Endothelial cell of umbilical vein (primary cell): ENCODE measurements around the gene LITAFD. TPM values are rescaled to one million over a fixed set of nuclear protein-coding genes. Genes with fewer than 3 reads are reported as not detected.

Experiments
- BruUV-seq: library from RNA; stranded (reverse); fragments of 400-500 nt; replicated peaks from 2 replicates; lab custom pipeline; 2021; lab: Mats Ljungman, UMichigan
- CTCF ChIA-PET: fragments of 300-600, 350-600 bp; sonication (Branson Sonifier 250); formaldehyde crosslinking; loops from one replicate; lab custom pipeline; 2021; ENCODE audit warnings: antibody characterized with exemption, inconsistent platforms; lab: Charles Lee
- POLR2A ChIA-PET: fragments of 300-600, 350-600 bp; sonication (Branson Sonifier 250); formaldehyde crosslinking; loops from one replicate; lab custom pipeline; 2021; ENCODE audit warnings: antibody characterized with exemption, inconsistent platforms; lab: Charles Lee
- DNase-seq: peaks from one replicate; pipeline ENCODE4 v3.0.0-alpha.2; 2011; ENCODE audit warnings: low read depth, low spot score
- FAIRE-seq: peaks from 2 replicates; lab custom pipeline; 2011; peaks lifted over from hg19 to GRCh38; lab: Jason Lieb, UNC
- H2AFZ ChIP-seq: 2 replicates; pipeline ENCODE4 v1.6.0; 2012; ENCODE audit warnings: low read depth, low read length, control low read depth, inconsistent platforms
- H3K27ac ChIP-seq: 2 replicates; pipeline ENCODE4 v1.5.1; 2011; ENCODE audit warnings: low read depth, mild to moderate bottlenecking, control low read depth, low read length, moderate library complexity; ENCODE audit not compliant: insufficient read depth
- H3K27me3 ChIP-seq, 2 experiments: 2 replicates each; pipeline versions ENCODE4 v1.6.0 to v1.6.1; 2011; ENCODE audit warnings: low read length in 2 of 2, mixed read lengths in 1 of 2; ENCODE audit not compliant: control insufficient read depth in 2 of 2, insufficient read depth in 2 of 2
- H3K36me3 ChIP-seq, 2 experiments: 2 replicates in 1 of 2; 3 replicates in 1 of 2; pipeline ENCODE4 v1.5.1; 2011; ENCODE audit warnings: low read length in 2 of 2, mild to moderate bottlenecking in 1 of 2, moderate library complexity in 1 of 2; ENCODE audit not compliant: control insufficient read depth in 2 of 2, insufficient read depth in 2 of 2; ENCODE audit errors: extremely low read depth in 1 of 2
- H3K4me1 ChIP-seq: 3 replicates; pipeline ENCODE4 v1.5.1; 2011; ENCODE audit warnings: mild to moderate bottlenecking, low read length; ENCODE audit not compliant: control insufficient read depth, insufficient read depth; ENCODE audit errors: extremely low read depth
- H3K4me2 ChIP-seq: 2 replicates; pipeline ENCODE4 v1.6.1; 2011; ENCODE audit warnings: low read length, control low read depth, mixed read lengths; ENCODE audit not compliant: insufficient read depth
- H3K4me3 ChIP-seq, 3 experiments: fragments of 200-600 bp in 1 of 3; sonication (generic), shearing (Covaris generic) in 1 of 3; replicated peaks in 1 of 3; 2 replicates each; pipeline ENCODE4 v1.5.1; 2011 to 2016; ENCODE audit warnings: control low read depth in 3 of 3, low read length in 3 of 3, mild to moderate bottlenecking in 2 of 3, inconsistent platforms in 1 of 3, low read depth in 1 of 3, moderate library complexity in 1 of 3; ENCODE audit not compliant: insufficient read depth in 1 of 3
- H3K79me2 ChIP-seq: 2 replicates; pipeline ENCODE4 v1.6.0; 2012; ENCODE audit warnings: low read length, inconsistent platforms; ENCODE audit not compliant: control insufficient read depth, insufficient read depth
- H3K9ac ChIP-seq: replicated peaks from 2 replicates; pipeline ENCODE3; 2011; ENCODE audit warnings: low read length, control low read depth; ENCODE audit not compliant: insufficient read depth; ENCODE audit errors: extremely low read depth
- H3K9me1 ChIP-seq: replicated peaks from 3 replicates; pipeline ENCODE4 v1.6.0; 2011; ENCODE audit warnings: mild to moderate bottlenecking, low read length; ENCODE audit not compliant: control insufficient read depth, insufficient read depth; ENCODE audit errors: extremely low read depth
- H3K9me3 ChIP-seq: replicated peaks from 2 replicates; pipeline ENCODE4 v1.5.1; 2012; ENCODE audit warnings: low read length, inconsistent platforms; ENCODE audit not compliant: control insufficient read depth, insufficient read depth
- H4K20me1 ChIP-seq: replicated peaks from 2 replicates; pipeline ENCODE3; 2011; ENCODE audit warnings: mild to moderate bottlenecking, low read length; ENCODE audit not compliant: control insufficient read depth, insufficient read depth; ENCODE audit errors: extremely low read depth
- EZH2 ChIP-seq: IDR thresholded peaks from 2 replicates; pipeline ENCODE4 v1.6.1; 2012; ENCODE audit warnings: borderline replicate concordance, low read depth, mild to moderate bottlenecking, moderate library complexity, low read length, inconsistent platforms; ENCODE audit not compliant: severe bottlenecking
- FOS ChIP-seq: IDR thresholded peaks from 2 replicates; pipeline ENCODE4 v1.6.1; 2011; ENCODE audit warnings: mild to moderate bottlenecking, low read length, moderate library complexity, borderline replicate concordance; ENCODE audit not compliant: insufficient read depth
- GATA2 ChIP-seq: IDR thresholded peaks from 2 replicates; pipeline ENCODE4 v1.7.0; 2011; ENCODE audit warnings: low read depth, mild to moderate bottlenecking, moderate library complexity, mixed read lengths, low read length; ENCODE audit not compliant: insufficient read length, insufficient read depth
- JUN ChIP-seq: IDR thresholded peaks from 2 replicates; pipeline ENCODE4 v1.6.1; 2011; ENCODE audit warnings: borderline replicate concordance, low read depth; ENCODE audit not compliant: insufficient read length, insufficient read depth
- MYC ChIP-seq: IDR thresholded peaks from one replicate; pipeline ENCODE4 v1.6.1; 2011; ENCODE audit warnings: mild to moderate bottlenecking, low read depth, low read length
- POLR2A ChIP-seq: IDR thresholded peaks from 2 replicates; pipeline ENCODE4 v1.6.1; 2012; ENCODE audit warnings: low read depth, mild to moderate bottlenecking, control low read depth, low read length
- POLR2AphosphoS5 ChIP-seq: IDR thresholded peaks from 2 replicates; pipeline ENCODE4 v1.6.1; 2012; ENCODE audit warnings: low read depth, mild to moderate bottlenecking, control low read depth, low read length, moderate library complexity; ENCODE audit not compliant: insufficient read depth
- dilution Hi-C: fragments of 300-500 bp; cut with MboI; formaldehyde crosslinking; loops from one replicate; pipeline ENCODE4 v1.15.0; 2019; ENCODE audit warnings: low sequenced_read_pairs; ENCODE audit not compliant: extremely low pct_ligation_motif_present
- intact Hi-C: fragments of 100-400 bp; cut with micrococcal nuclease; formaldehyde crosslinking; loops from one replicate; pipeline ENCODE4 v1.10.0; 2022
- polyA plus RNA-seq, 4 experiments: library from polyadenylated mRNA; depleted of rRNA in 3 of 4; stranded (reverse) in 3 of 4; unstranded in 1 of 4; fragments of >200 nt; gene quantifications; 2 replicates each; pipeline versions ENCODE4 v1.2.1 to v1.2.3, GENCODE V29; 2011 to 2012; ENCODE audit warnings: missing spikeins in 1 of 4
- total RNA-seq: library from RNA; stranded (reverse); gene quantifications from 2 replicates; pipeline ENCODE4 v1.2.3, GENCODE V29; 2021
- TF ChIP-seq, protein P1 (sequence below): IDR thresholded peaks from 2 replicates; pipeline ENCODE4 v1.6.1; 2011; ENCODE audit not compliant: insufficient read depth, insufficient read length
- TF ChIP-seq, protein P2 (sequence below), 2 donors: IDR thresholded peaks; 1 replicate in 1 of 2; 2 replicates in 1 of 2; pipeline ENCODE4 v1.5.1; 2011; ENCODE audit warnings: low read length in 2 of 2, mild to moderate bottlenecking in 2 of 2, moderate library complexity in 2 of 2, control low read depth in 1 of 2, inconsistent platforms in 1 of 2, low read depth in 1 of 2; ENCODE audit not compliant: insufficient read depth in 1 of 2; ENCODE audit errors: extremely low read depth in 1 of 2

Gene LITAFD
- total and polyA plus RNA-seq, 2 donors (not counting 3 experiments of a cell fraction or from before 2014, with no cell fraction given), result not detected

DNA sequence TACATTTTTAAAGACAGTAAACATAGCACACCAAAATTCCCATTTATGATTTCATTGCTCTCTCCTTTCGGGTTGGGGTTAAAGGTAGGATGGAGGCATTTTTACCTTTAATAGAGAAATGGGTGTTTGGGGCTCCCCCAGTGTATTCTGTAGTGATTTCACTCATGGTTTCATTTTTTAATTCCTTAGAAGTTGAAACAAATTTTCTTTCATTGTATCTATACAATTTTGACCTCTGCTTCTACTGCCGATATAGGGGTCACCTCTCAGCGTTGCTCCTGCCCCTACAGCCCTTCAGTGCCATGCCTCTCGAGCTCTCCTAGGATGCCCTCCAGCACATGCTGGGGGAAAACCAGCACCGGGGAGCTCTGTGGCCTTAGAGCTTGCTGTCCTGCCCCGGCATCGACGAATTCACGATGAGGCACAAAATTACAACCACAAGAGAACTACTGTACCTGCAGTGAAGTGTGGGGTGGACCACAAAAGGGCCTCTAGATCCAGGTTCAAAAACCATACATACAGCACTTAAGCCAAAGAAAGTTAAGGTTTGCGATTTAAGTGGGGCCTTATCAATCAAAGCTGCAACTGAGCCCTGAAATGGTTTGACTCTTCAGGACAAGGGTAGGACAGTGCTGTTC lies 39.3 kb downstream of the LITAFD start:
- H3K79me2 ChIP-seq, result peaks cover 38% of the 10 kb centered on the region
- H3K9me3 ChIP-seq, result no peaks in the 10 kb centered on the region
- intact Hi-C loops, result no loop called here
- no peak overlapping the region for H3K4me3 ChIP-seq
- TF ChIP-seq, protein P1, sequence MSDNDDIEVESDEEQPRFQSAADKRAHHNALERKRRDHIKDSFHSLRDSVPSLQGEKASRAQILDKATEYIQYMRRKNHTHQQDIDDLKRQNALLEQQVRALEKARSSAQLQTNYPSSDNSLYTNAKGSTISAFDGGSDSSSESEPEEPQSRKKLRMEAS, result no peak
- BruUV-seq, result no TSS peak
- DNase-seq (no peak), FAIRE-seq (no peak)
- H4K20me1 ChIP-seq, result peaks cover 7% of the 10 kb centered on the region
- ChIA-PET CTCF (no interaction called here), POLR2A (no interaction called here)
- H3K4me1 ChIP-seq, result no peaks in the 10 kb centered on the region
- H3K9me1 ChIP-seq, result no peaks in the 10 kb centered on the region
- H3K27ac ChIP-seq, result no peak overlapping the region
- peaks cover 9 to 26% of the 10 kb centered on the region in 2 experiments for H3K36me3 ChIP-seq
- H3K4me2 ChIP-seq, result no peak overlapping the region
- no peak overlapping the region for H3K9ac ChIP-seq
- no peaks in the 10 kb centered on the region for H3K27me3 ChIP-seq
- no peak overlapping the region for H2AFZ ChIP-seq
- dilution Hi-C loops, result no loop called here

DNA sequence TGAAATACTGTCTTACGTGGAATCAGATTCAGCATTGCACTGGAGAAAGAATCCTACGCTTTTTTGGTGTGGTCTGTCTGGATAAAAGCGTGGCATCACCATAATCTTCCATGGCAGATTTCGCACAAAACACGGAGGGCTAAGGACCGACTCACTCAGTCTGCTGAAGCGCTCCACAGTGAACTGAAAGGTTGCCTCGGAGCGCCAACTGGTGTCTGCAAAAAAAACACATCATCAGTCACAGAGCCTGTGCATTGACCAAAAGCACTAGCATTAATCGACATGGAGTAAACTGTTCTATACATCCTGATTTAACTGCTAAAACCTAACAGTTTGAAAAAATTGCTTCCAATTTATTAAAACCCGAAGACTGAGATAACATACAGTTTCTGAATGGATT lies 41.0 kb downstream of the LITAFD start:
- H3K9ac ChIP-seq, result no peak overlapping the region
- H3K9me1 ChIP-seq, result no peaks in the 10 kb centered on the region
- H3K27ac ChIP-seq, result no peak overlapping the region
- H3K4me3 ChIP-seq, result no peak overlapping the region
- FAIRE-seq (no peak), DNase-seq (no peak)
- ChIA-PET CTCF (interaction anchor here (0.8 to 1.2 kb wide), 2 partner anchors 11 to 85 kb away, joined by 3 to 8 read pairs; no protein-coding TSS in a partner anchor), POLR2A (no interaction called here)
- BruUV-seq, result no TSS peak
- dilution Hi-C loops, result no loop called here
- H3K79me2 ChIP-seq, result peaks cover 55% of the 10 kb centered on the region
- no peak overlapping the region for H2AFZ ChIP-seq
- H3K36me3 ChIP-seq, result peaks cover 7 to 26% of the 10 kb centered on the region in 2 experiments
- intact Hi-C loops, result no loop called here
- TF ChIP-seq EZH2 (no peak), MYC (no peak), FOS (no peak), POLR2A (no peak), GATA2 (no peak), JUN (no peak), POLR2AphosphoS5 (no peak)
- TF ChIP-seq, protein P1, result no peak
- TF ChIP-seq, protein P2, sequence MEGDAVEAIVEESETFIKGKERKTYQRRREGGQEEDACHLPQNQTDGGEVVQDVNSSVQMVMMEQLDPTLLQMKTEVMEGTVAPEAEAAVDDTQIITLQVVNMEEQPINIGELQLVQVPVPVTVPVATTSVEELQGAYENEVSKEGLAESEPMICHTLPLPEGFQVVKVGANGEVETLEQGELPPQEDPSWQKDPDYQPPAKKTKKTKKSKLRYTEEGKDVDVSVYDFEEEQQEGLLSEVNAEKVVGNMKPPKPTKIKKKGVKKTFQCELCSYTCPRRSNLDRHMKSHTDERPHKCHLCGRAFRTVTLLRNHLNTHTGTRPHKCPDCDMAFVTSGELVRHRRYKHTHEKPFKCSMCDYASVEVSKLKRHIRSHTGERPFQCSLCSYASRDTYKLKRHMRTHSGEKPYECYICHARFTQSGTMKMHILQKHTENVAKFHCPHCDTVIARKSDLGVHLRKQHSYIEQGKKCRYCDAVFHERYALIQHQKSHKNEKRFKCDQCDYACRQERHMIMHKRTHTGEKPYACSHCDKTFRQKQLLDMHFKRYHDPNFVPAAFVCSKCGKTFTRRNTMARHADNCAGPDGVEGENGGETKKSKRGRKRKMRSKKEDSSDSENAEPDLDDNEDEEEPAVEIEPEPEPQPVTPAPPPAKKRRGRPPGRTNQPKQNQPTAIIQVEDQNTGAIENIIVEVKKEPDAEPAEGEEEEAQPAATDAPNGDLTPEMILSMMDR (IDR thresholded peaks at IDR 0.05; ENCODE audit: extremely low read depth in 1 of 2, insufficient read depth in 1 of 2, low read depth in 1 of 2, low read length in 2 of 2), result no peak
- no peaks in the 10 kb centered on the region for H3K4me1 ChIP-seq
- no peak overlapping the region for H3K4me2 ChIP-seq
- H4K20me1 ChIP-seq, result peaks cover 9% of the 10 kb centered on the region
- no peaks in the 10 kb centered on the region for H3K9me3 ChIP-seq
- no peaks in the 10 kb centered on the region for H3K27me3 ChIP-seq
